A172 (cell line): ENCODE data around the gene VEGFC. TPM values are rescaled to one million over a fixed set of nuclear protein-coding genes. Genes with fewer than 3 reads are reported as not detected.

Experiments
- DNase-seq: peaks from one replicate; pipeline ENCODE4 v3.0.0-alpha.2; 2015; ENCODE audit warnings: low spot score
- total RNA-seq: library from RNA; depleted of rRNA; stranded (reverse); fragments of >200 nt; shearing (Covaris generic); gene quantifications from 2 replicates; pipeline ENCODE4 v1.2.3, GENCODE V29; 2014

The VEGFC gene
- total RNA-seq, 1 experiment from 2014 or later: 42.8 TPM

DNA sequence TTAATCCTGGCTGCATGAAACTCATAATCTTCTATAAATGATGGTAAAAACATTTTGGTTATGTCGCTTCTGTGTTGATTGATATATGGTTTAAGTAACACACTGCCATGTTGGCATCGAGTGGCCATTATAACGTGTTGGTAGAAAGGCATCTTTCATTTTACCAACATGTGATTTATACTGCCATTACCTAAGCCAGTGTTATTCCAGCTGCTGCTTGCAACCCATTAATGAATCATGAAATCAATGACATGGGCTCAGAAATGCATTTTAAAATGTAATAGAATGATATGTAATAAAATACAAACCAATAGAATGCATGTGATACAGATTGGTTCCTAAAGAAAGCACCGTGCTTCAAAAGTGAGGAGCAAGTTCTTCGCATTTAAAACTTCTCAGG, 102.0 kb downstream of the VEGFC start:
- DNase-seq: no peak

DNA sequence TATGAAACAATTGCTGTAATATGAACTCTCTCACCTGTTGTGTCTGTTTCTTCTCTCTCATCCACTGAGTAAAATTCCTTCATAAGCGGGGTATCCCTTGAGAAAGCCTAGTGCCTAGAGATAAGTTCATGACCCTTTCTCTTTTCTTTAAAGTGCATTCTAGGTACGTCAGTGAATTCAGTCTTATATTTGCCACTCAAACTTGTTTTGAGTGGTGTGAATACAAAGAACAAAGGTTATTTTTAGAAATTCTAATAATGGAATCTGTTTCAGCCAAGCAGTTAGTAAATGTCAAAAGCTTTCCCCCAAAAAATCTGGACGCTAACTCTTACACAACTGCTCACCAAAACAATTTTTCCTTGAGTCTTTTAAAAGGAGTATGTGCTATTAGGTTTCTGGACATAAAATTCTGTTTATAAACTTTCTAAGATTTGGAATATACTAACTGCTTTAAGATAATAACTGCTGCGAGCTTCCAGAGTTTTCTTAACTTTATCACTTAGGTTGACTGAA, 112.0 kb downstream of the VEGFC start:
- DNase-seq: no peak

DNA sequence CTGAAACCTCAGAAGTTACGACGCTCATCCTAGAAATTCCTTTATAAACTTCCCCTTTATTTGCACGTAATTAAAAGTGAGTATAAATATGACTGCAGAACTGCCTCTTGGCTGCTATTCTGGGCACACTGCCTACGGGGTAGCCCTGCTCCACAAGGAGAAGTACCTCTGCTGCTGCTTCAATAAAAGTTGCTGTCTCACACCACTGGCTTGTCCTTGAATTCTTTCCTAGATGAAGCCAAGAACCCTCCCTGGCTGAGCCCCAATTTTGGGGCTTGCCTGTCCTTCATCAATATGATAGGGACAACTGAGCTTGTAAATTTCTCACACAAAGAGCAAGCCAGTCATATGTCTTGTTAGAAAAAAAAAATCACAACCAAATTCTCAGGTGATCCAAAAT, 115.8 kb downstream of the VEGFC start:
- no peak for DNase-seq

DNA sequence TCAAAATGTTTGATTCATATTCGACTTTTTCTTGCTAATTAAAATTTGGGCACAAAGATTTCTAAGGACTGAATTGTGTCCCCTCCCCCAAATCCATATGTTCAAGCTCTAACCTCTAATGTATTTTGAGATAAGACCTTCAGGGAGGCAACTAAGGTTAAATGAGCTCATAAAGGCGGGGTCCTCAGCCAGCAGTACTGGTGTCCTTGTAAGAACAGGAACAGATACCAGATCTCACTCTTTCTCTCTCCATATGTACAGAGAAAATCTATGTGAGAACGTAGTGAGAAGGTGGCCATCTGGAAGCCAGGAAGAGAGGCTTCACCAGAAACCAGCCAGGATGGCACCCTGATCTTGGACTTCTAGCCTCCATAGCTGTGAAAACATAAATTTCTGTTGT, 116.9 kb downstream of the VEGFC start:
- DNase-seq: no peak

- no peak for DNase-seq
Measured at GRCh38 chr4:176671532-176671931, 121.2 kb downstream of the VEGFC start.

DNA sequence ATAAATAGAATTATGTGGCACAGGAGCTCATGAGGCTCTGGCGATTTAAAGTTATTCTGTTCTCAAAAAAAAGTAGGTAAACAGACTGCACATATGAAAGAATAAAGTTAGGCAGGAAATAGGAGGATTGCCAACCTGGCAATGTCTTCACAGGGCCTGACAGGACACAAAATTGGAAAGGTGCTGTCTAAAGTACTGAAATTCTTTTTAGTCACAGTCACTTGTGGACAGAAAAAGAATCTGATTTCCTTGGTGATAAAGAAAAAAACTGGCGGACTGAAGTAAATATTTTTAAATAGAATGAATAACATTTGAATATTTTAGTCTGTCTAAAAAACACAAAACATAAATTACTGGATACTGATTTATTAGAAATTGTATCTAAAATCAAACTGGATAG, 124.4 kb downstream of the VEGFC start:
- no peak for DNase-seq

GRCh38 chr4:176664964-176665363, 127.8 kb downstream of the VEGFC start:
- DNase-seq: no peak

- peak; percentile 41 for DNase-seq
Measured at GRCh38 chr4:176660561-176660960, 132.2 kb downstream of the VEGFC start.

- no peak for DNase-seq
Measured at GRCh38 chr4:176656108-176656507, 136.6 kb downstream of the VEGFC start.

DNA sequence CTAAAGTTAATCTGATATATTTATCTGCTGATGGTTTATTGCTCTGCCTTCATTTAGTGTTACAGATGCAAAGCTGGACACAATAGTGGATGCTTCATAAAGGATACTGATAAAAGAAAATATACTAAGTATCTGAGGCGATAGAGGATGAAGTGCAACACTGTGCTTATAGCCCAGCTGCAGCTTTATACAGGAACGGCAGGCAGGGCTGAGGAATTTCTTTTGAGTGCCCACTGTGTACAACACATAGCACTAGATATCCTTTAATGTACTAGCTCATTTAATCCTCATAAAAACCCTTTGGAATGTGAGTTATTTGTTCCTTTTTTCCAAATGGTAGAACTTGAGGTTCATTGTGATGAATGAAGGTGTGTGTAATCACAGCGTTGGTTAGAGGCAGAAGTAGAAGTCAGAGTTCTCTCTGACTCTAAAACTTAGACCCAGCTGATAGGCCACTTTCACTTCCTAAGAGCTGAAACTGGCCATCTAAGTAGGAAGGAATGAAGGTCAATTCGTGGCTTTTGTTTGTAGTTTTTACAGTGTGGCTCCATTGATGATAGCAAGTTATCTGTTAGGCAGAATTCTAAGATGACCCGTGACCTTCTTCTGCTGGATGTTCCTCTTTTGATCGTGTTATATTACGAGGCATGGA, 138.0 kb downstream of the VEGFC start:
- no peak for DNase-seq

GRCh38 chr4:176653401-176654220, 139.1 kb downstream of the VEGFC start:
- DNase-seq: no peak

DNA sequence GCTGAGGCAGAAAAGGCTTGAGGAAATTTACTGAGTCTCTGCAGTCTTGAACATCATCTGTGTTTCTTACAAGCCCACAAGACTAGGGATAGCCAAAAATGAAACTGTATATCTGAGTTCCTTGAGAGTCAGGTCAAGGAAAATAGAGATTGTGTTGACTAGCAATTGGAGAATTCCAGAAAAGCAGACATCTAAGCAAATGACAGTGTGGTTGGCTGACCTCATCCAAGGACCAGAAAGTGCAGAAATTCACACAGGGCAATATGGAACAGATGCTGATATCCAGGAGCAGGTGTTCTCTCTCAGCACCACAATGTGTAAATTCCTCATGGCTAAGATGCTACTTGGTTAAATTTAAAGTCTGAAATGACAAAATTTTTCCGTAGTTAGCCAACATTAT, 146.4 kb downstream of the VEGFC start:
- DNase-seq: no peak

DNA sequence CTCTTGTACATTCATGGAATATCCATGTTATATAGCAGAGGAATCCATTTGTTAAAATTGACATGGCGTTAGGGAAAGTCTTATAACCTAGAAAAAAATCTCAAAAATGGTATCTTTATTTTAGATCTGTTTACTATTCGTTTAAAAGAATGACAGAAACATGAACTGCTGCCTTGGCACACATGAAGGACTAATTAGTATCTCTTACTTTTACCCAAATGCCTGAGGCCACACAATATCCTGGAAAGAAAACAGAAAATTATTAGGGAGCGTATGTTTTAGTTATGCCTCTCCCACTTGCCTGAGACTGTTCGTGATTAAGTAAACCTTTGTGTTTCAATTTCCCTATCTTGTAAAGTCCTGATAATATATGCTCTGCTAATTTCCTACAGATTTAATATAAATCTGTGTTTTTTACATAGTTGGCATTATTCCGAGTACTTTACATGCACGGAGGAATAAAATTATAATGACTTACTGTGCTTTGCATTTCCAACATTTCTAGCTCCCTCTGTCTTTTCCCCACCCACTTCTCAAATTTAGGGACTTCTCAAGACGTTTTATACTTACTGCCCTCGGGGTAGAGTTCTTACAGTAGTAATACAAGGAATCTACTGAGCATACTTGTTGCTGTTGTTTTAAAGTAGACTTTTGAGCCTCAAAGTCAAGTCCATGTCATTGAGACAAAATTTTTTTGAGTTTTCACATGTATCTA, 147.3 kb downstream of the VEGFC start:
- DNase-seq: no peak

DNA sequence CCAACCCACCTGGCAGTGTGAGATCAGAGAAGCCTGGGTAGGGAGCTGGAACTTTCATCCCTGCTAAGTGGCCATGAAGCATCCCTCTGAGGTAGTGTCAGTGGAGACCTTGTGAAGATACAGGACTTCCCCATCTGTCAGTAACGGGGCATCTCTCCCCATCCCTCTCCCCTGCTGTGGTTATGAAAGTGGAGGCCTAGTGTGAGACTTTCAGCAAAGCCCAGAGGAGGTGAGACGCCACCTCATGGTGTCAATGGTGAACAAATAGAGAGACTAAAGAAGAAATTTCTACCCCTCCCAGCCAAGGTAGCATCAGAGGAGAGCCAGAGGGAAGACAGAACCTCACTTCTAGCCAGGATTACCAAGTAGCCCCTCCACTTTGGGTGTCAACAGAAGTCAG, 150.2 kb downstream of the VEGFC start:
- no peak for DNase-seq

- DNase-seq: no peak
Measured at GRCh38 chr4:176641237-176641636, 151.5 kb downstream of the VEGFC start.

GRCh38 chr4:176638992-176639391, 153.7 kb downstream of the VEGFC start:
- no peak for DNase-seq

- no peak for DNase-seq
Measured at GRCh38 chr4:176636292-176636691, 156.4 kb downstream of the VEGFC start.

DNA sequence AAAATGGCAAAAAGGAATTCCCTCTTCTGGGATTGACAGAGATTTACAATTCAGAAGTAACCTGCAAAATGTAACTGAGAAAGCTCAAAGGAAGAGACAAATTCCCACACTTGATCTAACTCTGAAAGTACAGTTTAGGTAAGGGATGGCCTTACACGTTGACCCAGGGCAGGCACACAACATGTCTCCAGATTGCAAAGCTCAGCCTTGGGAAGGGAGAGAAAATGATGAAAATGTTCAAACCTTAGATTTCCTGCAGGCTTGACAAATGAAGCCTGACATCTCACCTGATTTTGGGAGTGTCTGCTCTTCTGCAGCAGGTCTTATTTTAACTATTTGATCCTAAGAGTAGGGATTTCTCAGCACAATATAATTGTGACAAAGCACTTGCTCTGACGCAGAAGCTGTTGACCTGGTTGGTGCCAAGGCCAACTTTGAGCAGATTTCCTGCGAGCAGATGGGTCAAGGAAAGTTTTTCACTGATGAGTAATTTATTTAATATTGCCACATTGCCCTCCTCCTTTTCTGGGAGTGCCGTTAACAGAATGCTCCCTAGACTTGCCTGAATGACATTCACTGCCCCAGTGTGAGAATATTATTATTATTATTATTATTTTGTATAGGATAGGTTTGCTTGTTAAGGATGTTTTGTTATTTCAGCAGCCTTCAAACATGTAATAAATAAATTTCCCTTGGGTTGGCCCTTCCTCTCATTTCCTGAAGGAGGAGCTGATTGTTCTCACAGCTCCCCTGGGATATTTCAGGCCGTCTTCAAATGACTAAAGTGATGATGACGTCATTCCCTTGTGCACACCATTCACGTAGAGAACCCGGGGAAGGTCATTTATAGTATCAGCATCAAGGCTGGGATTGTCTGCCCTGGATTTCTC, 157.1 kb downstream of the VEGFC start:
- peak; percentile 74 for DNase-seq
